Ovary (tissue), 9 donors: ENCODE data around the gene COL5A1. TPM values are rescaled to one million over a fixed set of nuclear protein-coding genes. Genes with fewer than 3 reads are reported as not detected.

Source experiments
- DNase-seq, 5 donors: peaks; one replicate each; pipeline ENCODE4 v3.0.0-alpha.2; 2019 to 2020
- H3K27ac ChIP-seq, 2 donors: fragments of 200-600 bp; one replicate each; pipeline versions ENCODE4 v1.5.1 to v1.8.0; 2019 to 2022
- H3K27me3 ChIP-seq: fragments of 200-600 bp; one replicate; pipeline ENCODE4 v1.8.0; 2022
- H3K36me3 ChIP-seq: fragments of 200-600 bp; sonication (generic); one replicate; pipeline ENCODE4 v1.5.1; 2019
- H3K4me1 ChIP-seq: one replicate; pipeline ENCODE4 v1.8.1; 2013; ENCODE audit warnings: mild to moderate bottlenecking, moderate library complexity; ENCODE audit not compliant: insufficient read depth
- H3K4me3 ChIP-seq: fragments of 200-600 bp; sonication (generic); one replicate; pipeline ENCODE4 v1.5.1; 2017
- H3K9me3 ChIP-seq, 2 donors: fragments of 200-600 bp in 1 of 2; sonication (generic) in 1 of 2; one replicate each; pipeline versions ENCODE4 v1.5.1 to v1.8.1; 2013 to 2019; ENCODE audit warnings: mild to moderate bottlenecking in 1 of 2, moderate library complexity in 1 of 2
- CTCF ChIP-seq, 3 donors: fragments of 450-650 bp in 2 of 3; fragments of 200-600 bp in 1 of 3; IDR thresholded peaks; one replicate each; pipeline versions ENCODE4 v1.5.1 to v1.8.0; 2016 to 2022; ENCODE audit warnings: antibody characterized with exemption in 3 of 3, mild to moderate bottlenecking in 1 of 3
- EP300 ChIP-seq: sonication (generic); formaldehyde crosslinking; IDR thresholded peaks from one replicate; pipeline ENCODE4 v1.6.1; 2017; ENCODE audit warnings: antibody characterized with exemption
- POLR2A ChIP-seq: fragments of 450-650 bp; IDR thresholded peaks from one replicate; pipeline ENCODE4 v1.6.1; 2017; ENCODE audit warnings: antibody characterized with exemption, mild to moderate bottlenecking, moderate library complexity
- WGBS, 3 donors: extraction: QIAGEN DNeasy Blood & Tissue Kit in 1 of 3; methylation state at CpG; one replicate each; pipeline versions ENCODE4 v1.1.5 to v1.1.7; 2013 to 2017; 5-methylcytosine and 5-hydroxymethylcytosine counted together
- intact Hi-C, 4 donors: fragments of 100-400 bp; cut with DNase I; formaldehyde crosslinking; loops; one replicate each; pipeline versions ENCODE4 v1.11.0 to v1.15.1; 2022 to 2023
- polyA plus RNA-seq, 2 donors: library from polyadenylated mRNA; stranded (reverse); fragments of 200-250 nt in 1 of 2; fragments of 350-450 nt in 1 of 2; fragmentation: Illumina TruSeq in 1 of 2; extraction: RNeasy Lipid Tissue Mini Kit (QIAGEN cat#74804) in 1 of 2; gene quantifications; one replicate each; pipeline ENCODE4 v1.2.3, GENCODE V29; 2013 to 2014
- total RNA-seq, 7 donors: library from RNA; depleted of rRNA in 2 of 7; stranded (reverse); fragments of >200 nt in 2 of 7; fragmentation: NEBNext Ultra II Directional in 3 of 7; extraction: Animal tissue kit (Norgen Biotek cat#: 25700) in 3 of 7; gene quantifications; one replicate each; pipeline versions ENCODE4 v1.1.0 to v1.2.4, GENCODE V29; 2016 to 2023
- donor health status: DM: no; HTN: no; CAD: no; lungs with moderate emphysema.
- donor health status: DM: no; HTN: no; CAD: no.
- donor health status: Bipolar disorder and iron deficiency.
- donor health status: DM: yes; HTN: yes; CAD: no.
- donor health status: DM: no; HTN: no; CAD: no.
- donor health status: DM: yes; HTN: yes; CAD: no.

Gene COL5A1
- total and polyA plus RNA-seq, 9 donors, result 28.1 to 117 (median 54.6) TPM

DNA sequence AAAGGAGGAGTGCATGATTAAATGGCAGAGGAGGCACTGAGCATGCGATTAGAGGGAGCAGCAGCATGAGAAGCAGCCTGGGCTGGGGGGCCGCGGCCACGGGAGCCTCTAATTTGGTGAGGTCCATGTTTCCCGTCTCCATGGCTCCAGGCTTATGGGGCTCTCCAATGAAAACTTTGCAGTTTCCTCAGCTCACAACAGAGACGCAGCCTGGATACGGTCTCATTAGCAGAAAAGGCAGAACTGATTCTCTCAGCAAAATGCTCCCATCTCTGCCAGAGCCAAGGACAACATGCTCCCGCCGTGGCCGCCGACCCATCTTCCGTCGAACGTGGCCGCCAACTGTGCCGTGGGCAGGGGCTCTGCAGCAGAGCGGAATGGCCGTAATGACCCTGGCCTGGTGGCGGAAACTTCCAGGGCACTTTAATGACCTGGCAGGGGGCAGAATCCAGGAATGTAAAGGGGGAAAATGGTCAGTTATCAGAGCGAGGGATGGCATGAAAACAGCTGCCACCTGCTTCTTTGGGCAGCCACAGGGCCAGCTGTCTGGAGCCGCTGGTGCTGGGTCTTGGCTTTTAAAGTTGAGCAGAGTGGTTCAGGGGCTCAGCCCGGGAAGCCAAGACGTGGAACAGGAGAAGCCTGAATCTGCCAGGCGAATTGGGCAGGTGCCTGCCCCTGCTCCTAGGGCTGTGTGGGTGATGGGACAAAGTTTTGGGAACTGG is 76.5 kb downstream of the COL5A1 start:
- TF ChIP-seq POLR2A, result no peak
- no peak for TF ChIP-seq EP300
- H3K27ac ChIP-seq, result no peak overlapping the region
- WGBS, 3 donors, result 71 to 83% (median 76%) methylated on average over 24 of the region's 24 CpGs
- H3K4me3 ChIP-seq, result no peak overlapping the region
- H3K9me3 ChIP-seq, result no peaks in the 10 kb centered on the region
- H3K27me3 ChIP-seq, result no peaks in the 10 kb centered on the region
- DNase-seq, result peak in 1 of 5 donors; percentile 16
- no peaks in the 10 kb centered on the region for H3K4me1 ChIP-seq
- intact Hi-C loops, result no loop called here
- H3K36me3 ChIP-seq, result no peaks in the 10 kb centered on the region

DNA sequence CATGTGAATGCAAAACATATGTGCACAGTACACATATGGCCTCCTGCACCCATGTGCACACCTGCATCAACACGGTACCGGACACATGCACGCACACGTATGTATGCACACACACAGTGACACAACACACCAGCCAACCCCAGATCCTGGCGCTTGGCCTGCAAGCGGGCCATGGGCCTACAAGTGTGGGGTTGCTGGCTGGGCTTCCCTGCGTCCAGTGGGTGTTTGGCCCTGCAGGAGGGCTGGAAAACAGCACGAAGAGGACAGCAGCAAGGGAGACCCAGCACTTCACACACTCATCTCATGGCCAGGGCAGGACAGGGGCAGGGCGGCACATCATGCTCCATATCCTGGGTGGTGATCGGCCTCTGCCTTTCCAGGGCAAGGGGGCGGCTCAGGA is 77.7 kb downstream of the COL5A1 start:
- intact Hi-C loops, result no loop called here
- H3K27ac ChIP-seq, result no peak overlapping the region
- no peaks in the 10 kb centered on the region for H3K27me3 ChIP-seq
- no peaks in the 10 kb centered on the region for H3K36me3 ChIP-seq
- no peak for TF ChIP-seq CTCF (IDR thresholded peaks at IDR 0.05)
- TF ChIP-seq POLR2A, result no peak
- TF ChIP-seq EP300, result no peak
- no peaks in the 10 kb centered on the region for H3K9me3 ChIP-seq
- 92 to 93% (median 92%) methylated on average over 11 of the region's 11 CpGs for WGBS, 3 donors
- no peak for DNase-seq
- no peak overlapping the region for H3K4me3 ChIP-seq
- H3K4me1 ChIP-seq, result no peaks in the 10 kb centered on the region

DNA sequence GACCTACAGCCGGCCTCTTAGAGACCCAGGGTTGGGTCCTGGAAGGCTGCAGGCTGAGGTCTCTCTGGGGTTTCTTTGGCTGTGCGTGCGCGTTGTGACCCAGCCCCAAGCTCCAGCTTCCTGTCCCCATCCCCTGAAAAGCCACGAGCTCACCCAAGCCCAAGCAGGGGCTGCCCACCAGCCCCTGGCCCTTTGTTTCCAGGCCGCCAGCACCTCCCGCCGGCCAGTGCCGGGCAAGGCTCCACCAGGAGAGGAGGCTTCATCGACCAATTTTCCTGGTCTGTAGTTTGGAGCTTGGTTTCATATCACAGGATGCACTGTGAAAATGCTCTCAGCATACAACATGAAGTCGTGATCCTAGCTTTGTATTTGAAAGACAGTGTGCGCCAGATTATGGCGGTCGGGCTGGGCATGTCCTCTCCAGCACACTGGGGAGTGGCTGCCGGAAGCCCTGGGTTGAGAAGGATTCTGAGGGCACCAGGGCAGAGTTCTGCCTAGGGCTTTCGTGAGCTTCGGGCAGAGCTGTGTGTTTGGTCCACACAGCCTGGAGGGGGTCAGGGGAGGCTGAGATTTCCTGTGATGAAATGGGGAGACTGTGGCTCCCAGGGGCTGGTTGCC is 78.6 kb downstream of the COL5A1 start:
- intact Hi-C loops, result no loop called here
- Histone ChIP-seq H3K27me3 (no peaks in the 10 kb centered on the region), H3K27ac (no peak overlapping the region), H3K9me3 (no peaks in the 10 kb centered on the region), H3K4me1 (no peaks in the 10 kb centered on the region), H3K4me3 (no peak overlapping the region), H3K36me3 (no peaks in the 10 kb centered on the region)
- TF ChIP-seq CTCF (IDR thresholded peaks at IDR 0.05) (no peak), POLR2A (no peak), EP300 (no peak)
- 90 to 93% (median 93%) methylated on average over 17 of the region's 17 CpGs for WGBS, 3 donors
- DNase-seq, result peak in 1 of 5 donors; percentile 11

GRCh38 chr9:134720796-134721195 is 79.2 kb downstream of the COL5A1 start:
- 82 to 91% (median 84%) methylated on average over 9 of the region's 9 CpGs for WGBS, 3 donors
- H3K4me1 ChIP-seq, result no peaks in the 10 kb centered on the region

More at GRCh38 chr9:134720796-134721195, 79.2 kb downstream of the COL5A1 start:
- Histone ChIP-seq H3K4me3 (no peak overlapping the region), H3K27me3 (no peaks in the 10 kb centered on the region), H3K36me3 (no peaks in the 10 kb centered on the region), H3K27ac (no peak overlapping the region), H3K9me3 (no peaks in the 10 kb centered on the region)
- no peak for DNase-seq
- intact Hi-C loops, result no loop called here
- TF ChIP-seq EP300 (no peak), CTCF (IDR thresholded peaks at IDR 0.05) (no peak), POLR2A (no peak)
